PC-9 (cell line): Measurements from ENCODE around the gene MOB3B. TPM values are rescaled to one million over a fixed set of nuclear protein-coding genes. Genes with fewer than 3 reads are reported as not detected.

Source experiments
- BruUV-seq: library from RNA; stranded (reverse); fragments of 400-500 nt; replicated peaks from 2 replicates; lab custom pipeline; 2021; lab: Mats Ljungman, UMichigan
- CTCF ChIA-PET: fragments of 300-600 bp; sonication (Branson Sonifier 250); formaldehyde crosslinking; loops from one replicate; lab custom pipeline; 2022; ENCODE audit warnings: antibody characterized with exemption; lab: Charles Lee
- POLR2A ChIA-PET: fragments of 300-600 bp; sonication (Branson Sonifier 250); formaldehyde crosslinking; loops from one replicate; lab custom pipeline; 2022; ENCODE audit warnings: antibody characterized with exemption; ENCODE audit not compliant: unreplicated experiment; lab: Charles Lee
- DNase-seq, 2 experiments: peaks; one replicate each; pipeline versions ENCODE4 v3.0.0 to v3.0.0-alpha.2; 2015 to 2022; ENCODE audit warnings: mixed read lengths in 1 of 2
- H2AFZ ChIP-seq: fragments of 200-600 bp; sonication (generic); 2 replicates; pipeline ENCODE4 v1.8.1; 2017; ENCODE audit warnings: antibody characterized with exemption
- H3F3A ChIP-seq: fragments of 200-600 bp; sonication (generic); 2 replicates; pipeline ENCODE4 v1.8.1; 2017; ENCODE audit warnings: antibody characterized with exemption, mild to moderate bottlenecking, low read depth; ENCODE audit not compliant: insufficient read depth
- H3K27ac ChIP-seq: fragments of 200-600 bp; sonication (generic); 2 replicates; pipeline ENCODE4 v1.6.1; 2016; ENCODE audit warnings: mixed run types
- H3K27me3 ChIP-seq: fragments of 200-600 bp; sonication (generic); 2 replicates; pipeline ENCODE4 v1.6.1; 2016; ENCODE audit warnings: low read depth, mixed run types; ENCODE audit not compliant: insufficient read depth
- H3K36me3 ChIP-seq: fragments of 200-600 bp; sonication (generic); 2 replicates; pipeline ENCODE4 v1.6.1; 2016; ENCODE audit warnings: low read depth, mixed run types
- H3K4me1 ChIP-seq: fragments of 200-600 bp; sonication (generic); replicated peaks from 2 replicates; pipeline ENCODE4 v1.6.1; 2016; ENCODE audit warnings: mixed run types; ENCODE audit not compliant: insufficient read depth
- H3K4me2 ChIP-seq: fragments of 200-600 bp; sonication (generic); 2 replicates; pipeline ENCODE4 v1.6.1; 2017; ENCODE audit warnings: mixed run types
- H3K4me3 ChIP-seq: fragments of 200-600 bp; sonication (generic); 2 replicates; pipeline ENCODE4 v1.6.1; 2016; ENCODE audit warnings: mixed run types
- H3K79me2 ChIP-seq: fragments of 200-600 bp; sonication (generic); 2 replicates; pipeline ENCODE4 v1.6.1; 2017; ENCODE audit warnings: low read depth, mixed run types
- H3K9me2 ChIP-seq: fragments of 200-600 bp; sonication (generic); 2 replicates; pipeline ENCODE4 v1.8.1; 2017; ENCODE audit warnings: mild to moderate bottlenecking; ENCODE audit not compliant: insufficient read depth
- H3K9me3 ChIP-seq: fragments of 200-600 bp; sonication (generic); 2 replicates; pipeline ENCODE4 v1.8.1; 2016; ENCODE audit warnings: low read depth; ENCODE audit not compliant: insufficient read depth
- H4K20me1 ChIP-seq: fragments of 200-600 bp; sonication (generic); 2 replicates; pipeline ENCODE4 v1.8.1; 2017; ENCODE audit not compliant: insufficient read depth
- CTCF ChIP-seq: fragments of 200-600 bp; sonication (generic); conservative IDR thresholded peaks from 2 replicates; pipeline ENCODE4 v1.6.1; 2017; ENCODE audit warnings: mixed run types, antibody characterized with exemption, mild to moderate bottlenecking, moderate library complexity
- EZH2 ChIP-seq: fragments of 200-600 bp; sonication (generic); IDR thresholded peaks from 2 replicates; pipeline ENCODE4 v1.8.0; 2017; ENCODE audit warnings: antibody characterized with exemption, low read depth
- intact Hi-C: fragments of 100-400 bp; cut with micrococcal nuclease; formaldehyde crosslinking; loops from one replicate; pipeline ENCODE4 v1.10.0; 2022; ENCODE audit not compliant: unreplicated experiment
- total RNA-seq: library from RNA; stranded (reverse); gene quantifications from 2 replicates; pipeline ENCODE4 v1.2.3, GENCODE V29; 2021

MOB3B gene
- total RNA-seq, 1 experiment from 2014 or later, result 4.4 TPM

GRCh38 chr9:27351438-27351837 lies 178.2 kb downstream of the MOB3B start:
- H3K9me2 ChIP-seq, result no peaks in the 10 kb centered on the region
- no peak overlapping the region for H3K4me2 ChIP-seq
- TF ChIP-seq EZH2 (no peak), CTCF (no peak)
- no peak overlapping the region for H2AFZ ChIP-seq
- BruUV-seq, result no TSS peak
- no peak overlapping the region for H3K27ac ChIP-seq
- no peaks in the 10 kb centered on the region for H3F3A ChIP-seq
- intact Hi-C loops, result no loop called here
- ChIA-PET POLR2A (no interaction called here), CTCF (no interaction called here)
- H3K4me1 ChIP-seq, result no peaks in the 10 kb centered on the region
- no peaks in the 10 kb centered on the region for H4K20me1 ChIP-seq
- DNase-seq, result no peak
- H3K9me3 ChIP-seq, result no peaks in the 10 kb centered on the region
- H3K27me3 ChIP-seq, result no peaks in the 10 kb centered on the region
- no peak overlapping the region for H3K4me3 ChIP-seq
- no peaks in the 10 kb centered on the region for H3K36me3 ChIP-seq
- no peaks in the 10 kb centered on the region for H3K79me2 ChIP-seq

- Histone ChIP-seq H3K9me3 (no peaks in the 10 kb centered on the region), H3K36me3 (no peaks in the 10 kb centered on the region), H3K9me2 (no peaks in the 10 kb centered on the region), H3K79me2 (no peaks in the 10 kb centered on the region), H3K4me1 (no peaks in the 10 kb centered on the region), H3K27ac (no peak overlapping the region), H3K27me3 (no peaks in the 10 kb centered on the region), H2AFZ (no peak overlapping the region), H3K4me3 (no peak overlapping the region), H3F3A (no peaks in the 10 kb centered on the region), H4K20me1 (no peaks in the 10 kb centered on the region), H3K4me2 (no peak overlapping the region)
- ChIA-PET POLR2A (no interaction called here), CTCF (no interaction called here)
- DNase-seq, result no peak
- no TSS peak for BruUV-seq
- TF ChIP-seq EZH2, result no peak
- no peak for TF ChIP-seq CTCF
- intact Hi-C loops, result no loop called here
Measured at GRCh38 chr9:27350382-27350976, 179.1 kb downstream of the MOB3B start.

GRCh38 chr9:27349698-27350080 lies 179.9 kb downstream of the MOB3B start:
- Histone ChIP-seq H3K79me2 (no peaks in the 10 kb centered on the region), H3K4me2 (no peak overlapping the region), H3K27me3 (no peaks in the 10 kb centered on the region), H2AFZ (no peak overlapping the region), H3K9me3 (no peaks in the 10 kb centered on the region), H4K20me1 (no peaks in the 10 kb centered on the region), H3K4me3 (no peak overlapping the region), H3K36me3 (no peaks in the 10 kb centered on the region), H3F3A (no peaks in the 10 kb centered on the region), H3K9me2 (no peaks in the 10 kb centered on the region), H3K27ac (no peak overlapping the region), H3K4me1 (no peaks in the 10 kb centered on the region)
- DNase-seq, result no peak
- intact Hi-C loops, result no loop called here
- CTCF ChIA-PET, result no interaction called here
- POLR2A ChIA-PET, result no interaction called here
- no TSS peak for BruUV-seq
- TF ChIP-seq EZH2 (no peak), CTCF (no peak)
